Common myeloid progenitor, CD34-positive (primary cell): ENCODE data around the gene OR11H6.
"Not testable (repeated sequence)": the region's sequence is repeated elsewhere in the genome, so short reads cannot be mapped to it uniquely, and the experiment has no call there.

Experiments
- CTCF ChIA-PET: fragments of 350-600 bp; sonication (Branson Sonifier 250); formaldehyde crosslinking; loops from one replicate; lab custom pipeline; 2021; ENCODE audit warnings: antibody characterized with exemption; lab: Charles Lee
- POLR2A ChIA-PET: fragments of 350-600 bp; sonication (Branson Sonifier 250); formaldehyde crosslinking; loops from one replicate; lab custom pipeline; 2021; ENCODE audit warnings: antibody characterized with exemption; lab: Charles Lee
- DNase-seq, 3 donors: peaks; one replicate each; pipeline versions ENCODE4 v3.0.0 to v3.0.0-alpha.2; 2013
- H3K27ac ChIP-seq, 2 experiments: 1 replicate in 1 of 2; 2 replicates in 1 of 2; pipeline ENCODE4 v1.7.0; 2013; ENCODE audit warnings: inconsistent platforms in 2 of 2, low read length in 2 of 2, mild to moderate bottlenecking in 2 of 2, low read depth in 1 of 2, moderate library complexity in 1 of 2; ENCODE audit not compliant: severe bottlenecking in 2 of 2, insufficient read depth in 1 of 2, poor library complexity in 1 of 2
- H3K27me3 ChIP-seq, 5 experiments: replicated peaks in 2 of 5; 1 replicate in 3 of 5; 2 replicates in 2 of 5; pipeline versions ENCODE4 v1.6.1 to v1.7.0; 2013; ENCODE audit warnings: low read length in 4 of 5, mild to moderate bottlenecking in 2 of 5, moderate library complexity in 2 of 5, inconsistent platforms in 1 of 5; ENCODE audit not compliant: insufficient read depth in 5 of 5, control insufficient read depth in 4 of 5
- H3K36me3 ChIP-seq, 4 experiments: 1 replicate in 2 of 4; 2 replicates in 2 of 4; pipeline versions ENCODE4 v1.6.1 to v1.7.0; 2013; ENCODE audit warnings: low read length in 3 of 4, control low read depth in 1 of 4, mild to moderate bottlenecking in 1 of 4; ENCODE audit not compliant: control insufficient read depth in 4 of 4, insufficient read depth in 4 of 4
- H3K4me1 ChIP-seq, 4 experiments: 1 replicate in 3 of 4; 2 replicates in 1 of 4; pipeline versions ENCODE4 v1.6.1 to v1.7.1; 2013; ENCODE audit warnings: low read length in 3 of 4, mild to moderate bottlenecking in 3 of 4, control low read depth in 1 of 4, inconsistent platforms in 1 of 4, moderate library complexity in 1 of 4; ENCODE audit not compliant: control insufficient read depth in 4 of 4, insufficient read depth in 4 of 4; ENCODE audit errors: control extremely low read depth in 1 of 4
- H3K4me3 ChIP-seq, 7 experiments: 1 replicate in 4 of 7; 2 replicates in 3 of 7; pipeline versions ENCODE4 v1.5.1 to v1.7.0; 2013; ENCODE audit warnings: mild to moderate bottlenecking in 7 of 7, low read length in 6 of 7, moderate library complexity in 6 of 7, inconsistent platforms in 2 of 7, low read depth in 2 of 7, control low read depth in 1 of 7; ENCODE audit not compliant: insufficient read depth in 4 of 7, control insufficient read depth in 1 of 7; ENCODE audit errors: extremely low read depth in 1 of 7
- H3K9me3 ChIP-seq, 5 experiments: 1 replicate in 4 of 5; 2 replicates in 1 of 5; pipeline versions ENCODE4 v1.6.1 to v1.7.1; 2013; ENCODE audit warnings: low read length in 4 of 5, mild to moderate bottlenecking in 2 of 5, inconsistent platforms in 1 of 5, low read depth in 1 of 5, moderate library complexity in 1 of 5; ENCODE audit not compliant: control insufficient read depth in 4 of 5, insufficient read depth in 2 of 5; ENCODE audit errors: control extremely low read depth in 1 of 5
- WGBS: methylation state at CpG from one replicate; pipeline ENCODE4 v1.1.5; 2013; ENCODE audit not compliant: insufficient coverage; 5-methylcytosine and 5-hydroxymethylcytosine counted together

The OR11H6 gene

GRCh38 chr14:20184181-20184580, 39.3 kb upstream of the OR11H6 start:
- Histone ChIP-seq H3K27ac (no peak overlapping the region), H3K36me3 (no peaks in the 10 kb centered on the region), H3K4me1 (peaks cover 0 to 11% (median 3%) of the 10 kb centered on the region in 4 experiments), H3K4me3 (no peak overlapping the region), H3K27me3 (no peaks in the 10 kb centered on the region), H3K9me3 (no peaks in the 10 kb centered on the region)
- POLR2A ChIA-PET, result no interaction called here
- 76% methylated on average over 5 of the region's 5 CpGs for WGBS
- no peak for DNase-seq
- CTCF ChIA-PET, result no interaction called here

- Histone ChIP-seq H3K27me3 (no peaks in the 10 kb centered on the region), H3K27ac (no peak within 1 kb of the TSS), H3K4me3 (no peak within 1 kb of the TSS), H3K9me3 (no peaks in the 10 kb centered on the region), H3K4me1 (no peaks in the 10 kb centered on the region), H3K36me3 (no peaks in the 10 kb centered on the region)
- ChIA-PET POLR2A (no interaction called here), CTCF (interaction anchor here (1.4 kb wide), 1 partner anchor 10 kb away, joined by 3 read pairs; no protein-coding TSS in a partner anchor)
- WGBS, result 78% methylated on average over 1 of the region's 1 CpG
- DNase-seq, result no peak
Observed at GRCh38 chr14:20190596-20190995, 32.9 kb upstream of the OR11H6 start, which contains the start of gene OR11G2. Gene OR11G2, plus strand, starts transcription at chr14:20190896. Its CDS starts 6,542 bp downstream, at chr14:20197438.

GRCh38 chr14:20191396-20191795, 32.1 kb upstream of the OR11H6 start:
- no peaks in the 10 kb centered on the region for H3K4me1 ChIP-seq
- no peaks in the 10 kb centered on the region for H3K36me3 ChIP-seq
- H3K27ac ChIP-seq, result no peak overlapping the region
- 100% methylated on average over 2 of the region's 3 CpGs for WGBS
- CTCF ChIA-PET, result no interaction called here
- DNase-seq, result no peak
- POLR2A ChIA-PET, result no interaction called here
- no peak overlapping the region for H3K4me3 ChIP-seq
- H3K9me3 ChIP-seq, result no peaks in the 10 kb centered on the region
- H3K27me3 ChIP-seq, result no peaks in the 10 kb centered on the region

GRCh38 chr14:20194101-20194500, 29.4 kb upstream of the OR11H6 start:
- no peaks in the 10 kb centered on the region for H3K9me3 ChIP-seq
- no peak overlapping the region for H3K27ac ChIP-seq
- ChIA-PET POLR2A (no interaction called here), CTCF (no interaction called here)
- no peaks in the 10 kb centered on the region for H3K27me3 ChIP-seq
- DNase-seq, result peak in 1 of 3 donors; percentile 5
- no peaks in the 10 kb centered on the region for H3K4me1 ChIP-seq
- no peak overlapping the region for H3K4me3 ChIP-seq
- no peaks in the 10 kb centered on the region for H3K36me3 ChIP-seq

- H3K27me3 ChIP-seq, H3K9me3 ChIP-seq, DNase-seq, H3K27ac ChIP-seq, H3K36me3 ChIP-seq, POLR2A ChIA-PET, H3K4me3 ChIP-seq, H3K4me1 ChIP-seq: not testable (repeated sequence)
- 100% methylated on average over 1 of the region's 6 CpGs for WGBS
- CTCF ChIA-PET, result interaction anchor here (0.6 kb wide), 1 partner anchor 338 kb away, joined by 5 read pairs; no protein-coding TSS in a partner anchor
Observed at GRCh38 chr14:20195170-20195569, 28.3 kb upstream of the OR11H6 start.

- ChIA-PET CTCF (no interaction called here), POLR2A (no interaction called here)
- Histone ChIP-seq H3K4me1 (no peaks in the 10 kb centered on the region), H3K27ac (no peak overlapping the region), H3K36me3 (no peaks in the 10 kb centered on the region), H3K9me3 (no peaks in the 10 kb centered on the region), H3K27me3 (no peaks in the 10 kb centered on the region), H3K4me3 (no peak overlapping the region)
- no peak for DNase-seq
- 80% methylated on average over 2 of the region's 2 CpGs for WGBS
Observed at GRCh38 chr14:20195911-20196310, 27.6 kb upstream of the OR11H6 start.

GRCh38 chr14:20197459-20197858, 26.1 kb upstream of the OR11H6 start:
- H3K9me3 ChIP-seq, result no peaks in the 10 kb centered on the region
- no peak overlapping the region for H3K27ac ChIP-seq
- WGBS, result 89% methylated on average over 5 of the region's 6 CpGs
- H3K36me3 ChIP-seq, result no peaks in the 10 kb centered on the region
- H3K4me1 ChIP-seq, result no peaks in the 10 kb centered on the region
- no peak for DNase-seq
- ChIA-PET POLR2A (no interaction called here), CTCF (no interaction called here)
- H3K27me3 ChIP-seq, result no peaks in the 10 kb centered on the region
- no peak overlapping the region for H3K4me3 ChIP-seq
